Prostate gland (tissue), 2 donors: ENCODE measurements around the gene ZDHHC9. TPM values are rescaled to one million over a fixed set of nuclear protein-coding genes. Genes with fewer than 3 reads are reported as not detected.

Experiments used
- DNase-seq: peaks from one replicate; pipeline ENCODE4 v3.0.0-alpha.2; 2019; ENCODE audit warnings: low spot score
- H3K27ac ChIP-seq, 2 donors: fragments of 200-600 bp; sonication (generic); 2 replicates each; pipeline ENCODE4 v1.5.1; 2017 to 2019
- H3K27me3 ChIP-seq: fragments of 200-600 bp; sonication (generic); replicated peaks from 2 replicates; pipeline ENCODE4 v1.5.1; 2019; ENCODE audit not compliant: insufficient read depth
- H3K36me3 ChIP-seq, 2 donors: fragments of 200-600 bp; sonication (generic); 1 replicate in 1 of 2; 2 replicates in 1 of 2; pipeline versions ENCODE4 v1.5.1 to v1.8.1; 2017 to 2019
- H3K4me1 ChIP-seq: fragments of 200-600 bp; sonication (generic); replicated peaks from 2 replicates; pipeline ENCODE4 v1.5.1; 2019
- H3K4me3 ChIP-seq, 2 donors: fragments of 200-600 bp; sonication (generic); 2 replicates each; pipeline ENCODE4 v1.5.1; 2017 to 2019
- H3K9me3 ChIP-seq: fragments of 200-600 bp; sonication (generic); 2 replicates; pipeline ENCODE4 v1.5.1; 2017
- CTCF ChIP-seq, 4 experiments: fragments of 200-600 bp in 2 of 4; fragments of 450-650 bp in 2 of 4; sonication (generic) in 2 of 4; IDR thresholded peaks; 1 replicate in 3 of 4; 2 replicates in 1 of 4; pipeline ENCODE4 v1.5.1; 2016 to 2019; ENCODE audit warnings: antibody characterized with exemption in 4 of 4, mild to moderate bottlenecking in 2 of 4, moderate library complexity in 2 of 4
- POLR2A ChIP-seq: fragments of 450-650 bp; IDR thresholded peaks from one replicate; pipeline ENCODE4 v1.6.1; 2016; ENCODE audit warnings: antibody characterized with exemption, mild to moderate bottlenecking
- POLR2AphosphoS5 ChIP-seq: sonication (generic); formaldehyde crosslinking; IDR thresholded peaks from one replicate; pipeline ENCODE4 v1.6.1; 2017; ENCODE audit warnings: antibody characterized with exemption
- WGBS: methylation state at CpG from one replicate; pipeline ENCODE4 v1.1.5; 2018; 5-methylcytosine and 5-hydroxymethylcytosine counted together
- intact Hi-C: fragments of 100-400 bp; cut with DNase I; formaldehyde crosslinking; loops from one replicate; pipeline ENCODE4 v1.14.2; 2022
- total RNA-seq, 2 donors: library from RNA; depleted of rRNA; stranded (reverse); fragments of >200 nt; gene quantifications; one replicate each; pipeline ENCODE4 v1.1.0, GENCODE V29; 2016

The ZDHHC9 gene
- total RNA-seq, 2 donors from 2014 or later = 13.8 to 20.4 TPM

GRCh38 chrX:129824620-129825019, 19.1 kb downstream of the ZDHHC9 start:
- no peak overlapping the region for H3K27ac ChIP-seq
- no peak overlapping the region for H3K4me3 ChIP-seq
- no peak for DNase-seq
- intact Hi-C loops = loop anchor here (10.0 kb wide), 1 partner anchor 190 kb away; no protein-coding TSS in a partner anchor
- no peaks in the 10 kb centered on the region for H3K4me1 ChIP-seq
- no peaks in the 10 kb centered on the region for H3K36me3 ChIP-seq
- no peaks in the 10 kb centered on the region for H3K9me3 ChIP-seq
- no peaks in the 10 kb centered on the region for H3K27me3 ChIP-seq
- 97% methylated on average over 4 of the region's 4 CpGs for WGBS
- TF ChIP-seq CTCF (IDR thresholded peaks at IDR 0.05) (no peak), POLR2AphosphoS5 (no peak)

GRCh38 chrX:129823522-129823921, 20.2 kb downstream of the ZDHHC9 start:
- Histone ChIP-seq H3K27ac (no peak overlapping the region), H3K36me3 (no peaks in the 10 kb centered on the region), H3K4me3 (no peak overlapping the region), H3K4me1 (no peaks in the 10 kb centered on the region), H3K9me3 (no peaks in the 10 kb centered on the region), H3K27me3 (no peaks in the 10 kb centered on the region)
- intact Hi-C loops = loop anchor here (10.0 kb wide), 1 partner anchor 189 kb away; no protein-coding TSS in a partner anchor
- TF ChIP-seq POLR2AphosphoS5 (no peak), CTCF (IDR thresholded peaks at IDR 0.05) (no peak), POLR2A (no peak)
- no peak for DNase-seq
- WGBS = 83% methylated on average over 6 of the region's 6 CpGs

- 100% methylated on average over 2 of the region's 2 CpGs for WGBS
- Histone ChIP-seq H3K27ac (no peak overlapping the region), H3K9me3 (no peaks in the 10 kb centered on the region), H3K4me3 (no peak overlapping the region), H3K27me3 (no peaks in the 10 kb centered on the region), H3K4me1 (no peaks in the 10 kb centered on the region), H3K36me3 (no peaks in the 10 kb centered on the region)
- no peak for DNase-seq
- TF ChIP-seq CTCF (IDR thresholded peaks at IDR 0.05) (peak in 3 of 4 experiments; percentile 31 to 35 (median 31)), POLR2AphosphoS5 (no peak), POLR2A (no peak)
- intact Hi-C loops = loop anchor here (10.0 kb wide), 1 partner anchor 188 kb away; no protein-coding TSS in a partner anchor
These were observed 20.6 kb downstream of the ZDHHC9 start for GRCh38 chrX:129823115-129823514.

- DNase-seq = no peak
- TF ChIP-seq CTCF (IDR thresholded peaks at IDR 0.05) (no peak), POLR2A (no peak), POLR2AphosphoS5 (no peak)
- no peaks in the 10 kb centered on the region for H3K9me3 ChIP-seq
- no peaks in the 10 kb centered on the region for H3K27me3 ChIP-seq
- WGBS = 93% methylated on average over 2 of the region's 2 CpGs
- H3K27ac ChIP-seq = no peak overlapping the region
- intact Hi-C loops = no loop called here
- no peaks in the 10 kb centered on the region for H3K4me1 ChIP-seq
- no peak overlapping the region for H3K4me3 ChIP-seq
- no peaks in the 10 kb centered on the region for H3K36me3 ChIP-seq
These were observed 25.6 kb downstream of the ZDHHC9 start for GRCh38 chrX:129818123-129818522.

GRCh38 chrX:129813662-129814368, 29.9 kb downstream of the ZDHHC9 start:
- 89% methylated on average over 6 of the region's 6 CpGs for WGBS
- no peaks in the 10 kb centered on the region for H3K9me3 ChIP-seq
- intact Hi-C loops = no loop called here

More at GRCh38 chrX:129813662-129814368, 29.9 kb downstream of the ZDHHC9 start:
- Histone ChIP-seq H3K27ac (no peak overlapping the region), H3K27me3 (no peaks in the 10 kb centered on the region), H3K36me3 (no peaks in the 10 kb centered on the region), H3K4me1 (no peaks in the 10 kb centered on the region), H3K4me3 (no peak overlapping the region)
- TF ChIP-seq POLR2AphosphoS5 (no peak), POLR2A (no peak)
- no peak for DNase-seq
